Glutamatergic neuron (in vitro differentiated cells): ENCODE results near the gene LETM1. TPM values are rescaled to one million over a fixed set of nuclear protein-coding genes. Genes with fewer than 3 reads are reported as not detected.

Source experiments
- DNase-seq: peaks from one replicate; pipeline ENCODE4 v3.0.0; 2022
- H3K27ac Mint-ChIP-seq: one replicate; pipeline ENCODE4 v1.8.0; 2020; ENCODE audit warnings: mild to moderate bottlenecking, mixed read lengths, inconsistent platforms; ENCODE audit not compliant: unreplicated experiment
- H3K27me3 Mint-ChIP-seq: one replicate; pipeline ENCODE4 v1.8.0; 2020; ENCODE audit warnings: mild to moderate bottlenecking, moderate library complexity, mixed read lengths, inconsistent platforms; ENCODE audit not compliant: unreplicated experiment
- H3K36me3 Mint-ChIP-seq: one replicate; pipeline ENCODE4 v1.8.0; 2020; ENCODE audit warnings: mild to moderate bottlenecking, mixed read lengths, inconsistent platforms; ENCODE audit not compliant: unreplicated experiment
- H3K4me1 Mint-ChIP-seq: one replicate; pipeline ENCODE4 v1.8.0; 2020; ENCODE audit warnings: mild to moderate bottlenecking, low read depth, mixed read lengths, inconsistent platforms; ENCODE audit not compliant: unreplicated experiment
- H3K4me3 Mint-ChIP-seq: one replicate; pipeline ENCODE4 v1.8.0; 2020; ENCODE audit warnings: mild to moderate bottlenecking, mixed read lengths, inconsistent platforms; ENCODE audit not compliant: unreplicated experiment
- H3K9me3 Mint-ChIP-seq: one replicate; pipeline ENCODE4 v1.8.0; 2020; ENCODE audit warnings: mild to moderate bottlenecking, moderate library complexity, mixed read lengths, inconsistent platforms; ENCODE audit not compliant: unreplicated experiment
- total RNA-seq: library from RNA; stranded (reverse); fragmentation: NEBNext Ultra II Directional; extraction: Animal tissue kit (Norgen Biotek cat#: 25700); gene quantifications from one replicate; pipeline ENCODE4 v1.2.1, GENCODE V29; 2021; ENCODE audit not compliant: unreplicated experiment
- TF ChIP-seq, protein P1 (sequence below): fragments of 200-600 bp; sonication (generic); IDR thresholded peaks from one replicate; pipeline ENCODE4 v1.5.0; 2021; ENCODE audit not compliant: partially characterized antibody, unreplicated experiment

LETM1 gene
- total RNA-seq, 1 donor from 2014 or later: 48.5 TPM

DNA sequence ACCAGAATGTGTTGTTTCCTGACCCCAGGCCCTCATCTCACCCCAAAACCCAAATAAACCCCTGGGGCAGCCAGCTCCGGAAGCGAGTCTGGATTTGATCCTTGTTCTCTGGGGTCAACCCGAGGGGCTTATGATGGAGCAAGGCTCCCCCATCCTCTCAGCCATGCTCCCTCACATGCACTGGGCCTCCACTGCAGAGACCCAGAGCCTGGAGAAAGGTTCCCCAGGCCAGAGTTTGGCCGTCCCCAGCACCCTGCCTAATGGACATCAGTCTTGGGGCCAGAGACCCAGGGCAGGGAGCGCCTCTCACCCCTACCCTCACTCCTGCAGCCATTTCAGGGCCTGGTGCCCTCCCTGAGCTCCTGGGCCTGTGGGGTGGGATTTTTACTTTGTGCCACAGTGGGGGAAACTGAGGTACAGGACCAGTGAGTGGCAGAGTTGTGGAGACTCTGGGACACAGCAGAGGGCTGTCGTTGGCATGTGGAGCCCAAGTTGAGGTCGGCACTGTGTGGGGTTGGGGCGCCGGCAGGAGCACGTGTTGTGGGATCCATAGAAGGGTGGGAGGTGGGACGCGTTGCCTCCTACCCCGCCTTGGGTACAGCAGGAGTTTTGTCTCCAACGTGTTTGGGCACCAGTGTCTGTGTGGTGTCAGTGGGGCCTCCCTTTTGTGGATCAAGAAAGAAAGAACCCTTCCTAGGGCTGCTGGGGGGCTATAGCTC is 59.3 kb downstream of the LETM1 start:
- no peak for DNase-seq
- peaks cover 2% of the 10 kb centered on the region for H3K9me3 Mint-ChIP-seq
- no peak overlapping the region for H3K27ac Mint-ChIP-seq
- TF ChIP-seq, protein P1, sequence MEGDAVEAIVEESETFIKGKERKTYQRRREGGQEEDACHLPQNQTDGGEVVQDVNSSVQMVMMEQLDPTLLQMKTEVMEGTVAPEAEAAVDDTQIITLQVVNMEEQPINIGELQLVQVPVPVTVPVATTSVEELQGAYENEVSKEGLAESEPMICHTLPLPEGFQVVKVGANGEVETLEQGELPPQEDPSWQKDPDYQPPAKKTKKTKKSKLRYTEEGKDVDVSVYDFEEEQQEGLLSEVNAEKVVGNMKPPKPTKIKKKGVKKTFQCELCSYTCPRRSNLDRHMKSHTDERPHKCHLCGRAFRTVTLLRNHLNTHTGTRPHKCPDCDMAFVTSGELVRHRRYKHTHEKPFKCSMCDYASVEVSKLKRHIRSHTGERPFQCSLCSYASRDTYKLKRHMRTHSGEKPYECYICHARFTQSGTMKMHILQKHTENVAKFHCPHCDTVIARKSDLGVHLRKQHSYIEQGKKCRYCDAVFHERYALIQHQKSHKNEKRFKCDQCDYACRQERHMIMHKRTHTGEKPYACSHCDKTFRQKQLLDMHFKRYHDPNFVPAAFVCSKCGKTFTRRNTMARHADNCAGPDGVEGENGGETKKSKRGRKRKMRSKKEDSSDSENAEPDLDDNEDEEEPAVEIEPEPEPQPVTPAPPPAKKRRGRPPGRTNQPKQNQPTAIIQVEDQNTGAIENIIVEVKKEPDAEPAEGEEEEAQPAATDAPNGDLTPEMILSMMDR: no peak
- no peaks in the 10 kb centered on the region for H3K36me3 Mint-ChIP-seq
- H3K4me1 Mint-ChIP-seq: no peaks in the 10 kb centered on the region
- peaks cover 12% of the 10 kb centered on the region for H3K27me3 Mint-ChIP-seq
- no peak overlapping the region for H3K4me3 Mint-ChIP-seq

DNA sequence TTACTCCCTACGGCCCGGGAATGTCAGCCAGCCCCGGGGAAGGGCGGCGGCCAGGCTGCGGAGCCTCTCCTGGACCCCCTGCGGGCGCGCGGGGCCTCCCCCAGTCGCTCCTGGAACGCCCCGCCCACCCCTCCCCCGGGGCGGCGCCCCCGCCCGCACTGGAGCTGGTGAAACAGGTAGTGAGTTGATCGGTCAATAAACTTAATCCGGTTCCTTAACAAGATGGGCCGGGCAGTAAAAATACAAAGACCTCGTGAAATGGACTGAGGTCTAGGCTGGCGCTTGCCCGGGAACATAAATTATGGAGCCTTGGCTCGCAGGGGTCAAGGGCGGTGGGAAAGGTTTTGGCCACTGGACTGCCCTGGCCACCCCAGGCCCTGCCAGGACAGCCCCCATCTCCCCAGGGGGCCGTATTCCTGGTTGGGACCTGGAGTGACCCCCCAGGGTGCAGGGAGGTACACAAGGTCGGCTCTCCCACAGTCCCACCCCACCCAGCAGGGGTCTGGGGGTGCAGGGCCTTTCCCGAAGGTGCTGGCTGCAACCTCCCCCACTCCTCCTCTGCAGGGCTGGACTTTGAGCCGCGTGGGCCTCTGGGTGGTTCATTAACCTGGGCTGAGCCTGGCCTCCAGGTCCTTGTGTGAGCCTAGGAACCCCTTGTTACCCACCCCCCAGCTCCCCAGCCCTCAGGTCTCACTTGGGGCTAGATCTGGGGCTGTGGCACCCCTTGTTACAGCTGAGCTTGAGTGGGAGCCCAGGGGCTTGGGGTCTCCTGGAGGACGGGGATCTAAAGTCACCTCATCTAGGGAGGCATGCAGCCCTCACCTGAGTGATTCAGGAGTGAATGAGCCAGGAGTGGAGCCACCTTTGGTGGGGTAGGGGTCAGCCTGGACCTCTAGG is 60.4 kb downstream of the LETM1 start:
- Mint-ChIP-seq H3K27me3 (peaks cover 16% of the 10 kb centered on the region), H3K4me1 (no peaks in the 10 kb centered on the region), H3K36me3 (no peaks in the 10 kb centered on the region), H3K27ac (no peak overlapping the region), H3K4me3 (peak overlapping the region; percentile 59), H3K9me3 (peaks cover 4% of the 10 kb centered on the region)
- TF ChIP-seq, protein P1: no peak
- no peak for DNase-seq

DNA sequence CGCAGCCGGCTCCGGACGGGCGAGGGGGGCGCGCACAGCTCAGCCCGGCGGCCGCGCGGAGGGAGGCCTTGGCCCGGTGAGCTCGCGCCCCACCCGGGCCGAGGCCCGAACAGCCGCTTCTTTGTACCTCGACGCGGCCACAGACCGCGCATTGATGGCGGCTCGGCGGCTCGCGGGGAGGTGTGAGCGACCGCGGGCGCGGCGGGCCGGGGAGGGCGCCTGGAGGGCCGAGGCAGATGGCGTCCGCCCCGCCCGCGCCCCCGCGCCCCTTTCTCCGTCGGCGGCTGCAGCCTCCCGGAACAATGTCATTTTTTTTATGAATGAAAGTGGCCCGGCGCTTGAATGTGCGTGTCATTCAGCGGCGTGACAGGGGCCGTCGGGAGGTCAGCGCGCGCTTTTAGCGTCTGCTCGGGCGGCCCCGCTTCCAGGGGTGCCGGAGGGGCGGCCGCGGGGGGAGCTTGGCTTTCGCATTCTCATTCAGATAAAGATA is 61.1 kb downstream of the LETM1 start:
- DNase-seq: no peak
- no peak overlapping the region for H3K4me3 Mint-ChIP-seq

DNA sequence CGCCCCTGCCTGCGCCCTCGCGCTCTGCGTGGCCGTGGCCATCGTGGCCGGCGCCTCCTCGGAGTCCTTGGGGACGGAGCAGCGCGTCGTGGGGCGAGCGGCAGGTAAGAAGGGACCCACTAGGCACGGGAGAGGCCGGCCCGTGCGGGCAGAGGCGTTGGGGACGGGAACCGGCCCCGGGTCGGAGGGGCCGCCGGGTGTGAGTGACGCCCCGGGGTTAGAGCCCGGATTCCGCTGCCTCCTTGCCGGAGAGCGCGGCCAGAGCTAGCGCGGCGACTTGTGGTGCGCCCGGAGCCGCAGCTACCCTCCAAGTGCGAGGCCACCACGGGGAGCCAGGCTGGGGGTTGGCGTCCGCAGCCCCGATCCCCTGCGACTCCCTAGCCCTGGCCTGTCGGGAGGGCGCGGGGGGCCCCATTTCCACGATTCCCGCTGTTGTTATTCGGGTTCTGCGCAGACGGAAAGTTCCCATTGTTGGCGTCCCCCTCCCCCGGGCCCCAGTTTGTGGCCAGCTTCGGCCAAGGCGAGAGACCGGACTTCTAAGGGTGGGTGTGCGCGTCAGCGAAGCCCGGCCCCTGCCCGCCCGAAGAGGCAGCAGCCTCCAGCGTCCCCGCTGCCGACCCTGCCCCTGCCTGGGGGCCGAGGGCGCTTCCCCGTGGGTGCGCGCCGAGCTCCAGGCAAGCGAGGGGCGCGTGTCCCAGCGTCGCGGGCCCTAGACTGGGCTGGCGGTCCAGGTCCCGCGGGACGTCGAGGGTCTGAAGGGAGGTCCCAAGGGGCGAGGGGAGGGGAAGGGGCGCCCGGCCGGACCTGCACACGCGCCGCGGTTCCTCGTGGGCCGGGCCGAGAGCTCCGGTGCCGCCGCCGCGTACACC is 61.8 kb downstream of the LETM1 start:
- H3K9me3 Mint-ChIP-seq: peaks cover 2% of the 10 kb centered on the region
- peaks cover 16% of the 10 kb centered on the region for H3K27me3 Mint-ChIP-seq
- no peak for DNase-seq
- H3K27ac Mint-ChIP-seq: no peak overlapping the region
- no peaks in the 10 kb centered on the region for H3K36me3 Mint-ChIP-seq
- no peak overlapping the region for H3K4me3 Mint-ChIP-seq
- no peaks in the 10 kb centered on the region for H3K4me1 Mint-ChIP-seq
- TF ChIP-seq, protein P1: no peak

More for the DNA sequence above, 61.1 kb downstream of the LETM1 start:
- no peaks in the 10 kb centered on the region for H3K36me3 Mint-ChIP-seq
- no peak overlapping the region for H3K27ac Mint-ChIP-seq
- peaks cover 16% of the 10 kb centered on the region for H3K27me3 Mint-ChIP-seq
- H3K4me1 Mint-ChIP-seq: no peaks in the 10 kb centered on the region
- peaks cover 2% of the 10 kb centered on the region for H3K9me3 Mint-ChIP-seq
- TF ChIP-seq, protein P1: no peak
